Head of caudate nucleus (tissue), 42 donors: ENCODE results near the gene FGD6.
"Not testable (repeated sequence)": the region's sequence is repeated elsewhere in the genome, so short reads cannot be mapped to it uniquely, and the experiment has no call there.

Experiments
- DNase-seq, 42 donors: peaks; one replicate each; pipeline versions ENCODE4 v3.0.0 to v3.0.0-alpha.2; 2020 to 2021; ENCODE audit warnings: mixed read lengths in 7 of 42
- intact Hi-C: fragments of 100-400 bp; cut with DNase I; formaldehyde crosslinking; loops from one replicate; pipeline ENCODE4 v1.15.0; 2022

Gene FGD6

DNA sequence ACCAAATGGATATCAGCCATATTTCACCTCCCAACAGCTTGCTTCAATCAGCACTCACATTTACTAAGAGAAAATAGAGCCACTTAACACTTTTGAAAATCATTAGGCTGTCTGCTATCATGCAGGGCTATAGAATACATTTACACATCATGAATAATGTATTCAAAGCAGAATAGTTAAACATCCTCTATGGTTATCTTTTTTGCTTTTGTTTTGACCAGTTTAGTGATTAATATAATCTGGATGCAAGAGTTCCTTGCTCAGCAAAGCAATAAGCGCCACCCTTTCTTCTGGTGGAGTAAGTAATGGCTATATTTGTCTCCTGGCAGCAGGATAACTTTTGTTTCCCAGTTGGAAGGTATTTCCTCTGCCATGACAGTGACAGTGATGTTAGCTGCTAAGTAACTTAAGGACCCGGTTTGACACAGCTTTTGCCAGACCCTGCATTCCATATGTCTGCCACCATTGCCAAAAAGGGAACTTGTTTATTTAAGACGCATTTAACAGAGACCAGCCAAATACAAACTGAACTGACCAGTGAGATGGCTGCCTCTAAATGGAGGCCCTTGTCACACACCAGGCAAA lies 73.6 kb downstream of the FGD6 start:
- no peak for DNase-seq
- intact Hi-C loops: no loop called here

DNA sequence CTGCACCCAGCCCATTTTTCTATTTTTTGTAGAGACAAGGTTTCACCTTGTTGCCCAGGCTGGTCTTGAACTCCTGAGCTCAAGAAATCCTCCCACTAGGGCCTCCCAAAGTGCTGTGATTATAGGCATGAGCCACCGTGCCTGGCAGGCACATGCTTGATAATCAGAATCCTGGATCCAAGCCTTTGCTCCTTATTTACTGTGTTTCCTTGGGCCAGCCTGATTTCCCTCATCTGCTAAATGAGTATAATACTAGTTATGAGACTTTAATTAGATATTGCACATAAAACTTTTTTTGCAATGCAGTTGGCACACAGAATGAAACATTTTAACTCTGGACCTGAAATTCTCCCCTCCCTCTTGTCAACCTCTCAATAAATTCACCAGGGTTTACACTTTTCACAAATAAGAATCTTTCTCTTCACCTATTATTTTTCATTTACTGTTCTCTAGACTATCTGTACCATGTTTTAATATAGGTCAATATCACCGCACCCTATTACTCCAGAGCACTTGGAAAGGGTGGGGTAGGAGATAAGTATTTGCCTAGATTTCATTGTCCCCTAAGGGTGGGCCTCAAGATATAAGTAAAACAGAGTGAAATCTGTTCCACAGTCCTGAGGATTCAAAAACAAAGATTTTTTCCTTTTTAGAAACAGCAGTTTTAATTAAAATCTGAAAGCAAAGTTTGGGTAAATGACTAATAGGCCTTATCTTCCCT lies 74.7 kb downstream of the FGD6 start:
- intact Hi-C loops: no loop called here
- no peak for DNase-seq

DNA sequence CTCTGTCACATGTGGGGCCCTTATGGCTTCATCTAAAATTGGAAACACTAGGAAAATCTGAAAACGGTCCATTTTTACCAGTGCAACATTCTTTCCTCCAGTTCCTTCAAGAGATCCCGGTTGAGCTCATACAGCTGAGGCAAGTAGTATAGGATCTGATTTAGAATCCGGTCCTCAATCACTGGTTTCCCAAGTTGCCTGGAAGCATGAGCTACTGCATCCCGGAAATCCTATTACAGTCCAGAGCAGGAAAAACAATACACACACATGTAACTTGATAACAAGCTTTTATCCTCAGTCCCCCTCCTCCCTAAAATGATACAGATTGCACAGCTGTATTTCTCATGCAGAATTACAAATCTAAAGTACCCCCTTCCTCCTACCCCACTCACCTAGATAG lies 76.0 kb downstream of the FGD6 start:
- no peak for DNase-seq
- intact Hi-C loops: no loop called here

DNA sequence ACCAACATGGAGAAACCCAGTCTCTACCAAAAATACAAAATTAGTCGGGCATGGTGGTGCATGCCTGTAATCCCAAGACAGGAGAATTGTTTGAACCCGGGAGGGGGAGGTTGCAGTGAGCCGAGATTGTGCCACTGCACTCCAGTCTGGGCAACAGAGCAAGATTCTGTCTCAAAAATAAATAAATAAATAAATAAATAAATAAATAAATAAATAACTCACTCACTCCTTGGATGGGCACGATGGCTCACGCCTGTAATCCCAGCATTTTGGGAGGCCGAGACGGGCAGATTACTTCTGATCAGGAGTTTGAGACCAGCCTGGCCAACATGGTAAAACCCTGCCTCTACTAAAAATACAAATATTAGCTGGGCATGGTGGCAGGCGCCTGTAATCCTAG lies 79.2 kb downstream of the FGD6 start:
- DNase-seq, intact Hi-C loops: not testable (repeated sequence)

DNA sequence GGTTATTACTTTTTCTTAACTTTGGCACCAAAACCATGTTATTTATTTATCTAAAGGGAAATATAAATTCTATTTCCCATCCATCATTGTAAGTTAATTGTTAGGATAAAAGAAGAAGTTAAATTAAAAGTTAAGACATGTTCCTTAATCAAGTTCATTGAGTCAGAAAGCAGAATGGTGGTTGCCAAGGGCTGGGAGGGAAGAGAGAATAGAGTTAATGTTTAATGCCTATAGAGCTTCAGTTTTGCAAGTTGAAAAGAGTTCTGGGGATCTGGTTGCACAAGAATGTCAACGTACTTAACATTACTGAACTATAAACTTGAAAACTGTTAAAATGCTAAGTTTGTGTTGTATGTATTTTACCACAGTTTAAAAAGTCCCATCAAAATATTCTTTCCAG lies 80.7 kb downstream of the FGD6 start:
- DNase-seq: no peak
- intact Hi-C loops: no loop called here

DNA sequence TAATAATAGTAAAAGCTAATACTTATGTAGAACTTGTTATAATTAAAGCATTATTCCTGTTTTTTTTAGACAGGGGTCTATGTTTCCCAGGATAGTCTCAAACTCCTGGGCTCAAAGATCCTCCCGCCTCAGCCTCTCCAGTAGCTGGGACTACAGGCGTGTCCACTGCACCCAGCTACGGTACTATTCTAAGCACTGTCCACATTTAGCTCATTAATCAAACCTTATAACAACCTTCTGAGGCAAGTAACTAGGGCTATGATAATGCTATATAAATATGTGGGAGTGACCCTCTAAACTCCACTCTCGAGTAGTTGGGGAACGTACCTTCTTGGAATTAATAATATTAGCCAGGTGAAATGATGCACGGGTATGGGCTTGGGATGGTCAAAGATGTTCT lies 83.2 kb downstream of the FGD6 start:
- intact Hi-C loops: no loop called here
- DNase-seq: no peak

DNA sequence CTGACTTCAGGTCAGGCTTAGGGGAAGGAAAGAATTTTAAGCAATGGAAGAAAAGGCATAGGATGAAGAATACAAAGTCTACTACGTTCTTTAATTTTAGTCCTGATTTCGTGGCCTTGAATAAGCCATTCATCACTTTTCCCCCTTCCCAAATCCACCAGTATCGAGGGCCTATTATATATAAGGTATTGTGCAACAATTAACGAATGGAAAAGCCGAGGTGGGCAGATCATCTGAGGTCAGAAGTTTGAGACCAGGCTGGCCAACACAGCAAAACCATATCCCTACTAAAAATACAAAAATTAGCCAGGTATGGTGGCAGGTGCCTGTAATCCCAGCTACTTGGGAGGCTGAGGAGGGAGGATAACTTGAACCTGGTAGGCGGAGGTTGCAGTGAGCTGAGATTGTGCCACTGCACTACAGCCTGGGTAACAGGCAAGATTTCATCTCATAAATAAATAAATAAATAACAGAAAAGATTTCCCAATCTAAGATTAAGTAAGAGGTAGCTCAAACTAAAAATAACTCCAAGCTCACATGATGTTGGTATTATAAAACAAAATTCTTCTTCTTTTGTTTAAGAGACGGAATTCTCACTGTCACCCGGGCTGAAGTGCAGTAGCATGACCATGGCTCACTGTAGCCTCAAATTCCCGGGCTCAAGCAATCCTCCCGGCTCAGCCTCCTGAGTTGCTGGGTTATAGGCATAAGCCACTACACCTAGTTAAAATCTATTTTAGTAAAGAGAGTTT lies 85.5 kb downstream of the FGD6 start:
- no peak for DNase-seq
- intact Hi-C loops: no loop called here

DNA sequence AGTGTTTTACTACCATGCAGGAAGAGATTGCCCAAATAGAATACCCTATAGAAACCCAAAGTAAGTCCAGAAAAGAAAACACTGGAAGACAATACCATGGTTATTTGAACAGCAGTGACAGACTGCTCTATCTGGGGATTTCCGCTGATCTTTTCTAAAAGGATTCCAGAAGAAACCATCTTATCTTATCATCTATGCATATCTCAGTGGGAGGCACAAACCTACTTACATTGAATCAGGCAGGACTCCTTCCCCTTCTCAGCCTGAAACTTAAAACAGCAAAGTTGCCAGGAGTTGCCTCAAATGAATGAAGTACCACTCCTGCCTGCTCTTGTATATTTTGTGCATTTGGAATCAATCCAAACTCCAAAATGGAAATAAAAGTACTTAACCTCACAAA lies 87.2 kb downstream of the FGD6 start:
- no peak for DNase-seq
- intact Hi-C loops: no loop called here

DNA sequence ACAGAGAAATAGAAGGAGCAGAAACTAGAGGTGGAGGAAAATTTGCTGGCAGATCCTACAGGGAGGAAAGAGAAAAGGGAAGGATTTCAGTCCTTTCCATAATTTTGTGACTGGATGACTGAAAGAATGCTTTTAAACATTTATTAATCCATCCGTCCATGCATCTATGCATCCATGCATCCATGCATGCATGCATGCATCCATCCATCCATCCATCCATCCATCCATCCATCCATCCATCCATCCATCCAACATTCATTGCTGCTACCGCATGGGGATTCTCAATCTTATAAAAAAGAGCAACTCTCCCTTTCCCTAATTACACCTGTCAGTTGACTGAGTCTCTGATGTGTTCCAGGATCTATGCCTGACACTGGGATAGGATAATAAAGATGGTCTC lies 88.2 kb downstream of the FGD6 start:
- DNase-seq: no peak
- intact Hi-C loops: no loop called here

DNA sequence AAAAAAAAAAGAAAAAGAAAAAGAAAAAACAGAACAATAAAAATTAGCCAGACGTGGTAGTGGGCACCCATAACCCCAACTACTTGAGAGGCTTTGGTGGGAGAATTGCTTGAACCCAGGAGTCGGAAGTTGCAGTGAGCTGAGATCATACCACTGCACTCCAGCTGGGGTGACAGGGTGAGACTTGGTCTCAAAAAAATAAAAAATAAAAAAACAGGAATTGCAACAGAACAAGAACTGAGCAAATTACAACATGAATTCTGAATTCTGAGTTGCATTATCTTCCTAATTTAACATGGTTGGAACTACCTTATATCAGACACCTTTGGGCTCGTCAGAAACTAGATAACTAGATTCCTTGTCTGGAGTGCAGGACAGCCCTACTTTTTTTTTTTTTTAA lies 90.5 kb downstream of the FGD6 start:
- intact Hi-C loops: no loop called here
- DNase-seq: no peak

DNA sequence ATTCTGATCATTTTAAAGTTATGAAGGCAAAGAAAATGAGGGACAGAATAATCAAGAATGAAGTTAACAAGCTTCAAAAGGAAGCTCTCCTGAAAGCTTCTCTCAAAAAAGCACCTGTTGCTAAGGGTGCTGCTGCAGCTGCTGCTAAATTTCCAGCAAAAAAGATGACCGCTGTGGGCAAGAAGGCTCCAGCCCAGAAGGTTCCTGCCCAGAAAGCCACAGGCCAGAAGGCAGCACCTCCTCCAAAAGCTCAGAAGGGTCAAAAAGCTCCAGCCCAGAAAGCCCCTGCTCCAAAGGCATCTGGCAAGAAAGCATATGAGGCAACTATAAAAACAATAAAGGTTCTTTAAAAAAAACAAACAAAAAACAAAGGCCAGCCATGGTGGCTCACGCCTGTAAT lies 91.2 kb downstream of the FGD6 start:
- DNase-seq: no peak
- intact Hi-C loops: no loop called here

DNA sequence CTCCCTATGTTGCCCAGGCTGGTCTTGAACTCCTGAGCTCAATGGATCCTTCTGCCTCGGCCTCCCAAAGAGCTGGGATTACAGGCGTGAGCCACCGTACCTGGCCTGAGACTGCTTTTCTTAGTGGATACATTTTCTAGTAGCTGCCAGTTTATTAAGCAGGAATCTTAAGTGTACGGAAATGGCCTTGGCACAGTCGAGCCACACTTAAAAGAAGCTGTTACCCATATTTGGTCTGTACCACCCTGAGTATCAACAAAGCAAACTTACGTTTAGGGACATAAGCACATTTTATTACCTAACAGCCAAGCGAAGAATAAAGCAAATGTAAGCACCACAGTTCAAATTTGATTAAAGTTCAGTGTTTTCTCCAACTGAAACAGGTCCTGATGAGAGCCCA lies 93.2 kb downstream of the FGD6 start:
- DNase-seq: no peak
- intact Hi-C loops: no loop called here

DNA sequence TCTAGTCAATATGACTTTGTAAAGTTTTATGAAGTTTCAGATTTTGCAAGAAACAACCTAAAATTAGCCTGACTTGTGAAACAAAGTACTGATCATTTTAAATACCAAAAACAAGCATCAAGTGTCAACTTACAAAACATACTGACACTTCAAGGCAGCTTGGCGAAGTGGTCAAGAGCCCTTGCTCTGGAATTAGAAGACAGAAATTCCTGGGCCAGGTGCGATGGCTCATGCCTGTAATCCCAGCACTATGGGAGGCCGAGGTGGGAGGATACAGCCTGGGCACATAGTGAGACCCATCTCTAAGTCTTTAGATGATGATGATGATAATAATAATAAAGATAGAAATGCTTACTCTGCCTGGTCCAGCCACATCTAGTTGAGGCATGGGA lies 98.5 kb downstream of the FGD6 start:
- intact Hi-C loops: loop anchor here (5.0 kb wide), 2 partner anchors 219 to 414 kb away; no protein-coding TSS in a partner anchor
- no peak for DNase-seq

DNA sequence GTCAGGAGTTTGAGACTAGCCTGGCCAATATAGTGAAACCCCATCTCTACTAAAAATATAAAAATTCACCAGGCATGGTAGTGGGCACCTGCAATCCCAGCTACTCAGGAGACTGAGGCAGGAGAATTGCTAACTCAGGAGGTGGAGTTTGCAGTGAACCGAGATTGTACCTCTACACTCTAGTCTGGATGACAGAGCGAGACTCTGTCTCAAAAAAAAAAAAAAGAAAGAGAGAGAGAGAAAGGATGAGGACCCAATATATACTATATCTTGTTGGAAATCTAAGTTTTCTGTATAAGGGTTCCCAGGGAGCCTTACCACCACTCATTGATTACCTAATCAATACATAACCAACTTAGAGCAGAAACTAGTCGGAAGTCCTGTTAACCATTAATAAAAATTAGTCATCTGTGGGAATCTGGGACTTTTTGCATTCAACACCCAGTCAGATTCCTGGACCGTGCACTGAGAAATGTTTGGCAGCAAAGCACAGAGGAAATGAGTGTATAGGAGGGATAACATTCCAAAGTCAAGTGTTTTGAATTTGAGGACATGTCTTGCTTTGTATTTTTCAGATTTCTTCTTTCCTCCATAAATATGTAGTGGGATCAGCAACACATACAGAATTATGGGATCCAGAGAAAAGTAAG lies 99.0 kb downstream of the FGD6 start:
- no peak for DNase-seq
- intact Hi-C loops: loop anchor here (5.0 kb wide), 2 partner anchors 219 to 414 kb away; no protein-coding TSS in a partner anchor

DNA sequence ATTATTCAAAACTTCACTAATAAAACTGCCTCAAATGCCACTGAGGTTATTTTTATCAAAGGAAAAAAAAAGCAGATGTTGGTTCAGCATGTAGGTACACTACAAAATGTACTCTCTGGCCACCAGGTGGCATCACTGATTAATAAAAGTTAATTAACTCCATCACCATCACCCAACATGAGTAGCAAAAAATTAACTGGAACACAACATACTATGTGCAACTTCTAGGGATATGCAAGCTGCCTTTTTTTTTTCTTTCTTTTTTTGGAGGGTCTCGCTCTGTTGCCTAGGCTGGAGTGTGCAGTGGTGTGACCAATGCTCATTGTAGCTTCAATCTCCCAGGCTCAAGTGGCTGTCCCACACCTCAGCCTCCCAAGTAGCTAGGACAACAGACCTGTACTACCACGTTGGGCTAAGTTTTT lies 100.1 kb downstream of the FGD6 start:
- DNase-seq: peak in 38 of 42 donors; percentile 20 to 89 (median 64)
- intact Hi-C loops: loop anchor here (5.0 kb wide), 2 partner anchors 220 to 415 kb away; no protein-coding TSS in a partner anchor

DNA sequence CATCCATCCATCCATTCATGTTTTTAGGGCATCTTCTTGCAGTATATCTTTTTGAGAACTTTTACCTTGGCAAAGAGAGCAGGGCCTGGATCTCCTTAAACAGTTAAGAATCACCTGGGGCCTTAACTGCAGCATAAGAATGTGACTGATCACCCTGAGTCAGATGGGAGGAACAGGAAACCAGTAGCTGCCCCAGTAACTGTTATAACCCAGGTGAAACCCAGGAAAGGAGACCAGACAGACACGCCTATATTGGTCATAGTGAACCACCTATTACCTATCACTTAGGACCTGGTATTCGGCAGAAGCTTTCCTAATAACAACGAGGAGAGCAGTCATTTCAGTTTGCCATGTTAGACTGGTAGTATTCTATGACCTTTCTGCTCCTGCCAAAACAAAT lies 100.5 kb downstream of the FGD6 start:
- intact Hi-C loops: loop anchor here (5.0 kb wide), 2 partner anchors 221 to 416 kb away; no protein-coding TSS in a partner anchor
- no peak for DNase-seq

DNA sequence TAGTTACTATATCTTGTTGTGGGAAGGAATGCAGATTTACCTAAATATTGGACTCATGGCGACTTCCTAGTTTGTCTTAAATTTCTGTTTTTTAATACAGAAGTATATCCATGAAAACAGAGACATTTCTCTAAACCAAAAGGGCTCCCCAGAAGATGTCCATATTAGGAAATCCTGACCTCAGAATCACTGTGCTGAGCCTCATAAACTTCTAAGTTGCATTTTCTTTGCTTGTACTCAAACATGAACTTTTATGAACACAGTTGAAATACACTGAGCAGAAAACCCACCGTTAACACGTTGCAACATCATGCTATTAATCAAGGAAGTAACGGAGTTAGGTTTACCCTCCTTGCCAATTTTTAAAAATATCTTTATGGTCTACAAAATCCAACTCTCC lies 100.9 kb downstream of the FGD6 start:
- intact Hi-C loops: loop anchor here (5.0 kb wide), 2 partner anchors 221 to 416 kb away; no protein-coding TSS in a partner anchor
- DNase-seq: no peak

DNA sequence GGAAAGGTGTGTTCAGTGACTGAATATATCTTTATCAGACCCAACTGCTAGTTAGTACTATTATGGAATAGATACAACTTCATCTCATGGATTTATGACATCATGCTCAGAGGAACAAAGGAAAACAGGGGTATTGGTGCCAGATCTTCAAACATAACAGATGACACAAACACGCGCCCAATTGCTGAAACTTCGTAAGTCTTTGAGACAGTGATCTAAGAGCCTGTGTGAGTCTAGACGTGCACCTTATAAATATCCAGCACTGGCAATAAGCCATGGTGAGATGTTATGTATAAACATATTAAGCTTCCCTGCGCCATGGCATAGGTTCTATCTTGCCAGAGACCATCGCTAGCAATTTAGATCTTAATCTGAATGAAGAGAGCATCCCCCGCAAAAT lies 101.6 kb downstream of the FGD6 start:
- intact Hi-C loops: loop anchor here (5.0 kb wide), 2 partner anchors 222 to 417 kb away; no protein-coding TSS in a partner anchor
- no peak for DNase-seq

DNA sequence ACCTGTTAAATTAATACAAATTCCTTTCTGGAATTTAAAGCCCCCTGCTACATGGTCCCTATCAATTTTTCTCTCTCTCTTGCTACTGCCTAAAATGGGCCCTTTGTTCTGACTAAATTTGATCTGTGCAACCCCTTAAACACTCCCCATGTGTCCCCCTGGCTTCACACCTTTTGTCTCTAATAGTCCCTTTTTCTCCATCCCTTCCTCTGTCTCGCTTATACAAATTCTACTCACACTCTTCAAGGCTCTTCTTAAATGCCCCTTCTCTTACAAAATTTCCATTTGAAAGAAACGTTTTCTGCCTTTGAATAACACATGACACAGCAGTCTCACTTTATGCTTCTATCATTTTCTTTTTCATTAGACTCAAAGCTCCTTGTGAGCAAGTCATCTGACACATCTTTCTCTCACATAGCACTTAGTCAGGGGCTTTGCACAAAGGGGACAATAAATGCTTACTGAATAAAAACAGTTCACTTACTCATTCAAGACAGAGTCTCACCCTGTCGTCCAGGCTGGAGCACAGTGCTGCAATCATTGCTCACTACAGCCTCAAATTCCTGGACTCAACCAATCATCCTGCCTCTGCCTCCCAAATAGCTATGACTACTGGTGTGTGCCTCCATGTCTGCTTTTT lies 102.4 kb downstream of the FGD6 start:
- intact Hi-C loops: loop anchor here (5.0 kb wide), 2 partner anchors 222 to 417 kb away; no protein-coding TSS in a partner anchor
- DNase-seq: peak in 3 of 42 donors; percentile 8 to 61 (median 12)
